T47D (cell line): ENCODE measurements around the gene SEMA5A.

Experiments
- DNase-seq, 2 experiments: peaks; one replicate each; pipeline versions ENCODE4 v3.0.0 to v3.0.0-alpha.2; 2011 to 2012; ENCODE audit warnings: low read depth in 1 of 2, low spot score in 1 of 2
- JUND ChIP-seq: IDR thresholded peaks from 2 replicates; pipeline ENCODE4 v1.6.1; 2012; ENCODE audit warnings: low read depth
- in situ Hi-C: cut with HindIII; loops from 2 replicates; pipeline ENCODE4 v1.10.0; 2016; ENCODE audit warnings: low sequenced_read_pairs, low pct_unique_long_range_greater_than_20kb

The SEMA5A gene

GRCh38 chr5:9115093-9115492 lies 430.8 kb downstream of the SEMA5A start:
- in situ Hi-C loops: no loop called here
- no peak for TF ChIP-seq JUND
- DNase-seq: no peak

- in situ Hi-C loops: no loop called here
- no peak for TF ChIP-seq JUND
- DNase-seq: no peak
Observed at GRCh38 chr5:9112520-9113291, 433.2 kb downstream of the SEMA5A start.

- in situ Hi-C loops: no loop called here
- no peak for DNase-seq
- TF ChIP-seq JUND: no peak
Observed at GRCh38 chr5:9108162-9108561, 437.7 kb downstream of the SEMA5A start.

- DNase-seq: no peak
- no peak for TF ChIP-seq JUND
- in situ Hi-C loops: no loop called here
Observed at GRCh38 chr5:9105851-9106250, 440.0 kb downstream of the SEMA5A start.

- DNase-seq: no peak
- no peak for TF ChIP-seq JUND
- in situ Hi-C loops: no loop called here
Observed at GRCh38 chr5:9104571-9105339, 441.1 kb downstream of the SEMA5A start.

GRCh38 chr5:9103290-9103689 lies 442.6 kb downstream of the SEMA5A start:
- in situ Hi-C loops: no loop called here
- TF ChIP-seq JUND: no peak
- no peak for DNase-seq

GRCh38 chr5:9099689-9100088 lies 446.2 kb downstream of the SEMA5A start:
- in situ Hi-C loops: no loop called here
- no peak for TF ChIP-seq JUND
- DNase-seq: no peak

- no peak for TF ChIP-seq JUND
- in situ Hi-C loops: no loop called here
- no peak for DNase-seq
Observed at GRCh38 chr5:9098990-9099389, 446.9 kb downstream of the SEMA5A start.

GRCh38 chr5:9094582-9094981 lies 451.3 kb downstream of the SEMA5A start:
- TF ChIP-seq JUND: no peak
- DNase-seq: no peak
- in situ Hi-C loops: no loop called here

- in situ Hi-C loops: no loop called here
- no peak for DNase-seq
- TF ChIP-seq JUND: no peak
Observed at GRCh38 chr5:9091896-9092662, 453.8 kb downstream of the SEMA5A start.

GRCh38 chr5:9090381-9091026 lies 455.4 kb downstream of the SEMA5A start:
- no peak for TF ChIP-seq JUND
- no peak for DNase-seq
- in situ Hi-C loops: no loop called here

GRCh38 chr5:9089893-9090292 lies 456.0 kb downstream of the SEMA5A start:
- DNase-seq: no peak
- in situ Hi-C loops: no loop called here
- TF ChIP-seq JUND: no peak
